ENCODE data around the gene TTC7B.

The TTC7B gene

DNA sequence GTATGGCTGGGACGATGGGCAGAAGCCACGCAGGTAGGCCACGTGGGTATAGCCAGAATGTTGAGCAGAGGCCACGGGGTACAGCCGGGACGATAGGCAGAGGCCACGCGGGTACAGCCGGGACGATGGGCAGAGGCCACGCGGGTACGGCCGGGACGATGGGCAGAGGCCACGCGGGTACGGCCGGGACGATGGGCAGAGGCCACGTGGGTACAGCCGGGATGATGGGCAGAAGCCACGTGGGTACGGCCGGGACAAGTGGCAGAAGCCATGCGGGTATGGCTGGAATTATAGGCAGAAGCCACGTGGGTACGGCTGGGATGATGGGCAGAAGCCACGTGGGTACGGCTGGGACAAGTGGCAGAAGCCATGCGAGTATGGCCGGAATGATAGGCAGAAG is 195.0 kb downstream of the TTC7B start:
- TF ChIP-seq, protein P1, sequence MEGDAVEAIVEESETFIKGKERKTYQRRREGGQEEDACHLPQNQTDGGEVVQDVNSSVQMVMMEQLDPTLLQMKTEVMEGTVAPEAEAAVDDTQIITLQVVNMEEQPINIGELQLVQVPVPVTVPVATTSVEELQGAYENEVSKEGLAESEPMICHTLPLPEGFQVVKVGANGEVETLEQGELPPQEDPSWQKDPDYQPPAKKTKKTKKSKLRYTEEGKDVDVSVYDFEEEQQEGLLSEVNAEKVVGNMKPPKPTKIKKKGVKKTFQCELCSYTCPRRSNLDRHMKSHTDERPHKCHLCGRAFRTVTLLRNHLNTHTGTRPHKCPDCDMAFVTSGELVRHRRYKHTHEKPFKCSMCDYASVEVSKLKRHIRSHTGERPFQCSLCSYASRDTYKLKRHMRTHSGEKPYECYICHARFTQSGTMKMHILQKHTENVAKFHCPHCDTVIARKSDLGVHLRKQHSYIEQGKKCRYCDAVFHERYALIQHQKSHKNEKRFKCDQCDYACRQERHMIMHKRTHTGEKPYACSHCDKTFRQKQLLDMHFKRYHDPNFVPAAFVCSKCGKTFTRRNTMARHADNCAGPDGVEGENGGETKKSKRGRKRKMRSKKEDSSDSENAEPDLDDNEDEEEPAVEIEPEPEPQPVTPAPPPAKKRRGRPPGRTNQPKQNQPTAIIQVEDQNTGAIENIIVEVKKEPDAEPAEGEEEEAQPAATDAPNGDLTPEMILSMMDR (IDR thresholded peaks at IDR 0.05; ENCODE audit: low read depth, low read length): no peak
- no peak overlapping the region for H3K4me3 ChIP-seq (ENCODE audit: low read depth, low read length)

DNA sequence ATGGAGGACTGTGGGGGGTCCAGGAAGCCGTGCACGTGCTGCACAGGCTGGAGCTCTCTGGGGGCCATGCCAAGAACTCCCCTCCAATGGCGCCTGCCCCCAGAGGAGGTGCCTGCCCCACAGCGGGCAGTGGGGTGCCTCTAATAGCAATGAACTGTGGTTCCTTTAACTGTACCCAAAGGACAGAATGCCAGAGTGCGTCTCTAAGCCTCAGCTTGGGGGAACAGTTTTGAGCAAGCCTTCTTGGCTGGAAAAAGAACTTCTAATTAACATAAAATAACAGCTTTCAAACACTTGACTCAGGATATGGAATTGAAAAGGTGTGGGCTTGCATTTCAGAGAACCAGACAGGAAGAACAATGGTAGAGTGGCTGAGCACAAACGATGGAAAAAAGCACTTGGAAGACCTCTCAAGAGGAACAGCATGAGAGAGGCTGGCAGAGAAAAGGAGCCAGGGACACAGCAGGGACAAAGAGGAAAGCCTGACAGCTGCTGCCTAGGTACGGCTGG is 195.6 kb downstream of the TTC7B start:
- TF ChIP-seq, protein P1 (IDR thresholded peaks at IDR 0.05; ENCODE audit: low read depth, low read length): no peak
- no peak overlapping the region for H3K4me3 ChIP-seq (ENCODE audit: low read depth, low read length)

DNA sequence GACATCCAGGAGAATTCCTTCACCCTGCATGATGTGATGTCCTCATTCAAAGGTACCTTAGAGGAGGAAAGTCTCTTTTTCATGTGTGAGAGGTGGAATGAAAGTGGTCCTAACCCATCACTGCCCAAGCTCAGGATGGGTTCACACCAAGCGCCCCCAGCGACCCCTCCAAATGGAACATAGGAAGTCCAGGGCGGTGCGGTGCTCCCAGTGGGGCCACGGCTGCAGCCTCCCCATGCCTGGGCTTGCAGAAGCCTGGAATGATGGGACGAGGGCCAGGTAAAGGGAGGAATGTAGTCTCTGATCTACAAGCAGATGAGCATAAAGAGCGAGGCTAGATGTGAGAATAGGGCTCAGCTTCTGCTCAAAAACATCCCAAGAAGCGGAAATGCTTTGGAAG is 196.3 kb downstream of the TTC7B start:
- TF ChIP-seq, protein P1 (IDR thresholded peaks at IDR 0.05; ENCODE audit: low read depth, low read length): no peak
- H3K4me3 ChIP-seq (ENCODE audit: low read depth, low read length): no peak overlapping the region

DNA sequence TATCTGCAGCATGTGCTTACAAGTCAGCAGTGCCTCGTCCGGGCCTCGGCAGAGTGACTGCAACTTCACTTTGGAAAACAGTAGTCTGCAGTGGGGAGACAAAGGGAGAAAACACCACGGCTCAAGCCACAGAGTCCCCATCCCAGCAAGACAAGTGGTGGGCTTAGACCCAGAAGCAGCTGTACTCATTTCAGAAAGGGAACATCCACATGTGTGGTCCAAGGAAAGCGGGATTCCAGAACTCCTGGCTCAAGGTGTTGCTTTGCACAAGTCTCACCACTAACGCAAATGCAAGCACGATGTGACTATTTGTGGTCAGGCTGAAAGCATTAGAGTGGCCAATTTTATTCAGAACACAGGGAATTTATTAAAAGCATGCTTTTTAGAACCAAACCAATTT is 198.3 kb downstream of the TTC7B start:
- H3K4me3 ChIP-seq (ENCODE audit: low read depth, low read length): no peak overlapping the region
- TF ChIP-seq, protein P1 (IDR thresholded peaks at IDR 0.05; ENCODE audit: low read depth, low read length): no peak

DNA sequence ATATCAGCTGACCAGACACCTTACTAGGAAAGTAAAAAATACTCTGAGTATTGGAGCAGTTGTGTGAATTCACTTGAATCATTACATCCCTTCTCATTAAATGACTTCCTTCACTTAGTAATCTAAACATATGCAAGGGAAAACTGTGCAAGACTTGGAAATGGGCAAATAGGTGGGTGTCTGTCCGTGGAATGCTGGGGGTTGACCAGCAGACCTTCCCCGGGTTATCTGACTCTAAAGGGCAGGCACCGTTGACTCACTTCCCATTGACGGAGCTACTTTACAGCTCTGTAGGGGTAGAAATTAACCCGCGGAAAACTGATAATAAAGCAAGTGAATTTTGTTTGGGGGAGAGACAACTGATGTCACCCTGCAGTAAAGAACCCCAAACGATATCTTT is 199.3 kb downstream of the TTC7B start:
- H3K4me3 ChIP-seq (ENCODE audit: low read depth, low read length): no peak overlapping the region
- TF ChIP-seq, protein P1 (IDR thresholded peaks at IDR 0.05; ENCODE audit: low read depth, low read length): no peak

DNA sequence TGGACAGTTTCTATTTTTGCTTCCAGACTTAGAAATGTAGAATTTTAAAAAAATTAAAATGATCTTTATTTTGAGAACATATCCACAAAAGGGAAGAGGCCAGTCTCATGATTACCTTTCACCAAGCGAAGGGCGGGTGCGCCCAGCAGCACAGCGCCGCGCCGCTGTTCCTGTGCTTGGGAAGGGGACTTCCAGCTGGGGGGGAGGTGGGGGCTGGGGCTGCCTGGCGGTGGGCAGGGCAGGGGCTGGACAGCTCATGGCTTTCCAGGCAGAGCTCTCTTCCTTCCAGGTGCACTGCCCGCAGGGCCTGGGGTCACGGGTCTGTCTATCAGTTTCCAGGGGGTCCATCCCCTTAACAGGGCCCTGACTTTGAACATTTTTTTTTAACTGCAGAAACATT is 199.9 kb downstream of the TTC7B start:
- TF ChIP-seq, protein P1 (IDR thresholded peaks at IDR 0.05; ENCODE audit: low read depth, low read length): no peak
- H3K4me3 ChIP-seq (ENCODE audit: low read depth, low read length): no peak overlapping the region

DNA sequence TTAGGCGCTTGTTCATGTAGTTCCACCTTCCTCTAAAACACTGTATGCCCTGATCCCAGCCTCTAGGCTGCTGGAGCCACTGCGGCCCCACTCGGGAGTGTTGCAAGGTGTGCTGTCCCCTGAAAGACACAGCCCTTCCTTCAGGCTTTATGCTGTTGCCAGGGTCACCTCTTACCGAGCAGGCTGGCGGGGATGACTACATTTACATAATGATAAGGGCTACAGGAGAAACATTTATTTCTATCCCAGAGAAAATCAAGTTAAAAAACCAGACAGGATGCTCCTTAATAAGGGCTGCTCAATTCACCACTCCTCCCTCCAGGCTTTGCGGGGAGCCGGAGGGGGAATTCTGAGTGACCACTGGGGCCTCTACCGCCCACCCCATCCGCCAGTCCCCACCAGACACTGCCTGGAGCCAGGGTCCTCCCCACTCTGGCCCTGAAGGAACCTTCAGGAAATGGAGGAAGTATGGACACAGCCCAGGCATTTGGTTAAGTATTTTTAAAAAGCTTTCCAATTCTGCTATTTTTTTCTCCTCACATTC is 200.6 kb downstream of the TTC7B start:
- TF ChIP-seq, protein P1 (IDR thresholded peaks at IDR 0.05; ENCODE audit: low read depth, low read length): no peak

More for the DNA sequence above, 200.6 kb downstream of the TTC7B start:
- no peak overlapping the region for H3K4me3 ChIP-seq (ENCODE audit: low read depth, low read length)

Measured in WI38 (cell line).